Fibroblast of lung (primary cell): ENCODE measurements around the gene RAET1G.
"Not testable (repeated sequence)": the region's sequence is repeated elsewhere in the genome, so short reads cannot be mapped to it uniquely, and the experiment has no call there.

ENCODE experiments used
- CTCF ChIP-seq, 2 donors: IDR thresholded peaks in 1 of 2; conservative IDR thresholded peaks in 1 of 2; 1 replicate in 1 of 2; 2 replicates in 1 of 2; pipeline ENCODE4 v1.5.1; 2011 to 2012; ENCODE audit warnings: low read length in 2 of 2, control low read depth in 1 of 2, inconsistent platforms in 1 of 2, low read depth in 1 of 2, mild to moderate bottlenecking in 1 of 2
- EZH2 ChIP-seq: IDR thresholded peaks from 2 replicates; pipeline ENCODE4 v1.5.1; 2012; ENCODE audit warnings: low read length, control low read depth, mild to moderate bottlenecking; ENCODE audit errors: missing control alignments

- TF ChIP-seq CTCF (conservative IDR thresholded peaks at IDR 0.05 in 1 of 2, IDR thresholded peaks at IDR 0.05 in 1 of 2; ENCODE audit: low read depth in 1 of 2, low read length in 2 of 2); EZH2: not testable (repeated sequence)
Measured at GRCh38 chr6:149922091-149922490, 830 bp downstream of the RAET1G start.
